DMS79 (cell line): ENCODE data around the gene C1orf198.

Source experiments
- DNase-seq: peaks from one replicate; lab custom pipeline; 2025; lab: John Stamatoyannopoulos, UW

The C1orf198 gene

DNA sequence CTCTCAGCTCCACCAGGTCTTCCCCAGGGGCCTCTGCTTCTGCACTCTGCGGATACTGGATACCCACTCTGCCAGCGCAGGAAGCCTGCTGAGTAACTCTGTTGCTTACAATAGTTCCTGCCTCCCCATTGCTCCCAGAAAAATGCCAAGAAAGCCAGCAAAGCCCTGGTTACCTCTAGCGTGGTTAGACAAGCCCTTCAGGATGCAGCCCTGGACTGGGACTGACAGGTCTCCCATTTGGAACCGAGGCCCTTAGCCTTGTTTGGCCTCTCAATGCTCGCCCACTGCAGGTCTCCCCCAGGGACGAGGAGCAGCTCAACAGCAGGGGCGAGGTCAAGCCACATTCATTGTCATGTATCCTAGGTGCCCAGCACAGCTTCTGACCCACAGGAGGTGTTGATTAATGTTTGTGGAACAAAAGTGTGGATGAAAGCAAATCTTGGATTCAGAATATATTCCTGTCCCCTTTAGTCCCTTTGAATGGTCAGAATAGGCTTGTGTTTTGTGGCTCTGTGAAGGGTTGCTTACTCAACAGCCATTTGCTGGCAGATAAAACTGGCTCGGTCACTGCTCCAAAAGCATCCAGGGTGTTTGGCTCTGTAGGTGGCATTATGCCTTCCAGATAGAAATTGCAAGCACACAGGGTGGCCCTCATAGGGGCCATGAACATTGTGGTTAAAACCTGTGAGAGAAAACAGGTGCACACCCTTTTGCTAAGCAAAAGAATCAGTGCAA, 58.9 kb downstream of the C1orf198 start:
- no peak for DNase-seq

DNA sequence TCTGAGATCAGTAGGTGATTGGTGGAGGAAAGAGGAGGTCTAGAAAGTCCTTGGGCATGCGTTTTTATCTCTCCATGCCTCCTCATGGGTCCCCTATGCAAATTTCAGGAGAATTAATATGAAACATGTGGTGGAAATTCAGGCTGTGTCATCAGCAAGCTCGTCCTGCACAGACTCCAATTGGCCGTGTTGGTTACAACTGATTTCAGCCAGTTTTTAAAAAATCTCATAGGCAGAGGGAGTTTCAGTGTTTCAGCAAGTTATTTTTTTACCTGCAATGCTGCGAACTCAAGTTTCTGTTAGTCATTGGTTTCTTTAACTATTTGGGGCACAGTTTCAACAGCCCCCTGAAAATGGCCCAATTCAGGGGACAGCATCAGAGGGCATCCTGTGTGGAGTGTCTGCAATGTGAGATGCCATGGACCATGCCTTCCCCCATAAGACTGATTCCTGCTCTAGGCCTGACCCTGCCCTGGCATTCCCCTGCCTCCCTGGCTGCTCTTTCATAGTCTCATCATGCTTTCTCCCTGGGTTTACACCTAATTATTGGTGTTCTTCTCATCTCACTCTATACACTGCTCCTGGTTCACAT, 59.9 kb downstream of the C1orf198 start:
- no peak for DNase-seq

DNA sequence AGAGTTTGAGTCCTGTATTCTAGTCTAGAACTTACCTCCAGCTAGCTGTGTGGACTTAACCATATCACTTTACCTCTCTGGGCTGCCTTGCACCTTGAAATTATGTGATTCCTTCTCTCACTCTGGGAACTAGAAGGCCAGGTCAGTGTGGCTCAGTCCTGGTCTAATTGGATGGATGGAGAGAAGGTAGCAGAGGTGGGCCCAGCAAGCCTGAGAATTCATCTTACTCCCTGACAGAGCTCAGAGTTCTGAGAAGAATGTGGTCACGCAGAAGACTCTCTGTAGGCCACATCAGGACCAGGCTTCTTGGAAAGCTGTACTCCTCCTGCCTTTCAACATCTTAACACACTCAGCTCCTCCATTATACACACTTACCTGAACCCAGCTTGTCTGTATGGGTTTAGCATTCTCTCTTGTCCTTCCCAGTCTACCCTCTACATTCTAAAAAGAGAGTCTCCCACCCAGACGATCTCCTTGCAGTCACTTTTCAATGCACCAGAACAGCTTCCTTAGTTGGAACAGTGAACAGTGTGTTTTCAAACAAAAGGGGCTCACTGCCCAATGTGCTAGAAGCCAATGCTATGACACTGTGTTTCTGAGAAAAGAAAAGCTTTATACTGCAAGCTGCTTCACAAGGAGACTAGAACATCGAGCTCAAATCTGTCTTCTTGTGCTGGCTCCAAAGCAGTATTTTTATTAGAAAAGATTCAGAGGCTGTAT, 60.6 kb downstream of the C1orf198 start:
- no peak for DNase-seq

DNA sequence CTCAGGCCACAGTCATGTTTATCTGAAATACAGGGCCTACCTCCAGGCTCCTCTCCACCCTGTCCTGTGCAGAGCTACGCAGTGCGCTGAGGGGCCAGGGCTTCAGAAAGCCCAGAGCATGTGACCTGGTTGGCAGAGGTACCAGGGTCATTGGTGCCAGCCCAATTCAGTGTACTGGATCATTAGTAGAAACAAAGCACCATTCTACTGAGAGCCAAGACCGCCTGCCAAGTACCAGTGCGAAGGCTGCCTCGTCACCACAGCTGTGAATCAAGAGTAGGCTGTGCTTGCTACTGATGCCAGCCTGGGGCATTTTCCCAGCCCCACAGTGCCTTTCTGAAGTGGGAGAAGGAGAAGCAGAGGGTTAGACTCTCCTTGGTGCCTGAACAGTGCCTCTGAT, 61.3 kb downstream of the C1orf198 start:
- no peak for DNase-seq

DNA sequence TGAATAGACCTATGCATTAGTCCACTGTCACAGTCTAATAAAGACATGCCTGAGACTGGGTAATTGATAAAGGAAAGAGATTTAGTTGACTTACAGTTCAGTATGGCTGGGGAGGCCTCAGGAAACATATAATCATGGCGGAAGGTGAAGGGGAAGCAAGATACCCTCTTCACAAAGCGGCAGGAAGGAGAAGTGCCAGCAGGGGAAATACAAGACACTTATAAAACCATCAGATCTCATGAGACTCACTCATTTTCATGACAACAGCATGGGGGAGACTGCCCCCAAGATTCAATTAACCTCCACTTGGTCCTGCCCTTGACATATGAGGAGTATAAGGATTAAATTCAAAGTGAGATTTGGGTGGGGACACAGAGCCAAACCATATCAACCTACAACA, 61.8 kb downstream of the C1orf198 start:
- DNase-seq = no peak

DNA sequence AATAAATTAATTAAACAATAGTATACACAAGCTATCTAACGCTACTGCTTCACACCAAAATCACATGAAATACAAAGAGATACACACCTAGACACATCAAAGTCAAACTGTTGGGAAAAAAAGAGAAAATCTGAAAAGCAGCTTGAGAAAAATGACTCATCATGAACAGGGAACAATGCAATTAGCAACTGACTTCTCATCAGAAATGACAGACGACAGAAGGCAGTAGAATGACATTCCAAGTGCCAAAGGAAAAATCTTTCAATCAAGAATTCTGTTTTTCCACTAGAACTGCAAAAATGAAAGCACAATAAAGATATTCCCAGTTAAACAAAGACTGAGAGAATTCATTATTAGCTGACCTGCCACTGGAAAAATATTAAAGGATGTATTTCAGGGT, 63.9 kb downstream of the C1orf198 start:
- no peak for DNase-seq

DNA sequence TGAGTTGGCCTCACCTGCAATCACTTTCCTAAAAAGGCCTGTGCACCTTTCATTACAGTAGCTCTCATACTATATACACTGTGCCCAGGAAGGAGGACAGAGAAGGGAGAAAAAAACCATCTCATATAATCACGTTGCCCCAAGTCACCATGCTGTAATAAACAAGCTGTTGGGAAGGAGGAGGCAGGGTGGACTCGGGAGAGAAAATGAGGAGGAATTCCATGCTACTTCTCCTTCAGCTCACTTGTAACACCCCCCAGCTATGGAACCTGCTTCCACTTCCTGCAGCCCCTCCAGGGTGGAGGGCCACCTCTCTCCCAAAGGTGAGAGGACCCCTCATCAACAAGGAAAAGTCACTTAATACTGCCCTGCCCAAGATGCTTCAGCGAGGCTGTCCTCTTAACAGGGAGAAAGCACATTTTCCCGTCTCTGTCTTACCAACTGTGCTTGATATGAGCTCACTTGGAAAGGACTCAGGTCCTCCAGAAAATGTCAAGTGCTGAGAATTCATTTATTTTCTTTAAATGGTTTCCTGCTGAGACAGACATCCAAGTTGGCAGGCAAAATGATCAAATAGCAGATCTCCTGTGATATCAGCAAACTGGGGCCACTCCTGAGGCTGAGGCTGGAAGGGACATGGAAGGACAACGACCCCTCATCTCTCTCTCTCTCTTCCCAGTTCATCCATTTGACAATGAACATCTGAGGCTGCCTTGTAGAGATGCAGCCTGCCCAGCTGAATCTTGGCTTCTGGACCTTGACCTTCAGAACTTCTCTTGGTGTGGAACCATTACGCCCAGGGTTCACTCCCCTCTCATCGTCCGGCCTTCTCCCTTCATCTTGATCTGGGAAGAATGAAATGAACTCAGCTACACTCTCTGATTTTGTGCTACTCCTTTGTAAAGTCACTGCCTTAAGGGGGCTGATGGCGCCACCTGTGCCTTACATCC, 67.2 kb downstream of the C1orf198 start:
- DNase-seq = peak; percentile 19

DNA sequence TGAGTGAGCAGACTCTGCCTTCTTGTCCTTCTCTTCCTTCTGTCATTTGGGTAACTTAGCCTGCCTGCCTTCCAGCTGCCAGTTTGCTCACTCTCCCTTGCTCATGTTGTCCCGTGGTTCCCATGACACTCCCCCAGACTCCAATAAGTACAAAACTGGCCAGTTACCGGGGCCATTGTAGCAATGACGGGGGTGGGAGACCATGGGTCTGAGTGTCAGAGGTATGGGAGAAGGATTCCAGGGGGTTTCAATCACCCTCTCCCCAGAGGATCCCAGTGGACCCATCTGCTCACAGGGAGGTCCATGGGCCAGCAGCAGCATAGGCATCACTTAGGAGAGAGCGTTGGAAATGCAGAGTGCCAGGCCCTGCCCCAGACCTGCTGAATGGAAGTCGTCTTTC, 69.8 kb downstream of the C1orf198 start:
- DNase-seq = no peak

DNA sequence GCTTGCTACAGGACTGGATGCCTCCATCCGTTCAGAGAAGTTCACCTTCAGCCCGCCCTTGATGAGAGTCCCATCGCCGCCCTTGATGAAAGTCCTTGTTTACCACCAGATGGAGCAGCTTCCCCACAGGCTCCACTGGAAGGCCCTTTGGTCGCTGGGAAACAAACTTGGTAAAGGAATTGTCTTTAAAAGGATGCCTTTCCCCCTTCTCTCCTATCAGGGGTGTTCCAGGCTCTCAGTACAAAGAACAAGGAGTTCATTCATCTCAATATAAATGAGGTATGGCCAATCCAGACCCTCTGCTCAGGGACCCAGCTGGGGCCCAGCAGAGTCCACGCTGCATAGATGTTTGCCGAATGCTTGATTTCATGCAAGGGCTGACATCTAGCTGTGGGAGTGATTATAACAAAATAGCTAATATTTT, 70.4 kb downstream of the C1orf198 start:
- DNase-seq = no peak

DNA sequence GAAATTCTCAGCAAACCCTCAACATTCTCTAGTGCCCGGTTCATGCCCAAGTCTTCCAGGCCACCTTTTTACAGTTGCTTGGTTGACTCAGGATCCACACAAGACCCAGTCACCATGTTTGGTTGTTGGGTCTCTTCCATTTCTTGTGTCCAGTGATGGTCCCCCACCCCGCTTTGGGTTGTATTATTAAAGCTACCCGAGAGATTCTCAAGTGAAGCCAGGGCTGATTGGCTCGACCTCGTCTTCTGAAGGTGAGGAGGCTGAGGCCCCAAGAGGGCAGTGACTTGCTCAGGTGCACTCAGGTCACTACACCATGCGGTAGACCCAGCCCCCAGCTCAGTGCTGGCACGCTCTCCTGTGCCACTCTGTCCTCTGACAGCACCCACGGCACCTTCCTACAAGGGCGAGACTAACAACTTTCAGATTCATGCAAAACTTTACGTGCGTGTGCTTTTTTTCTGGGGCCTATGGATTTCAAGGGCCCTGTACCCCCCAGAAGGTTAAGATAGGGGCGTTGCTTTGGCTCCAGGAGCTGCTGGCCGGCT, 70.9 kb downstream of the C1orf198 start:
- DNase-seq = no peak

DNA sequence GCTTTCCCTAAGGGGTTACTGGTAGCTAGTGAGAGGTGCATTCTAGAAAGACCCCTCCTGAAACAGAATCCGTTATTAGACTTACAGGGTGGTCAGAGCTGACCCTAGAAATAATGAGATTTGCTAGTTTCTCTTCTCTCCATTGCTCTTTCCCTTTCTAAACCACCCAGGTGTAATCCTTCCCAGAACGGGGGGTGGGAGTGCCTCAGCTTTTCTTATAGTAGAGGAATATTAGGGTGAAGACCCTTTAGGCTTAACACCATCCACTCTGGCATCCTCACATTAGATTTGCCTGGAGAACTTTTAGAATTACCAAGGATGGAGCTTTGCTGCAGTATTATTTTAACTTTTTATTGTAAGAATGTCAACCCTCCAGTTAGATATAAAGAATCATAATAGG, 71.7 kb downstream of the C1orf198 start:
- DNase-seq = no peak

DNA sequence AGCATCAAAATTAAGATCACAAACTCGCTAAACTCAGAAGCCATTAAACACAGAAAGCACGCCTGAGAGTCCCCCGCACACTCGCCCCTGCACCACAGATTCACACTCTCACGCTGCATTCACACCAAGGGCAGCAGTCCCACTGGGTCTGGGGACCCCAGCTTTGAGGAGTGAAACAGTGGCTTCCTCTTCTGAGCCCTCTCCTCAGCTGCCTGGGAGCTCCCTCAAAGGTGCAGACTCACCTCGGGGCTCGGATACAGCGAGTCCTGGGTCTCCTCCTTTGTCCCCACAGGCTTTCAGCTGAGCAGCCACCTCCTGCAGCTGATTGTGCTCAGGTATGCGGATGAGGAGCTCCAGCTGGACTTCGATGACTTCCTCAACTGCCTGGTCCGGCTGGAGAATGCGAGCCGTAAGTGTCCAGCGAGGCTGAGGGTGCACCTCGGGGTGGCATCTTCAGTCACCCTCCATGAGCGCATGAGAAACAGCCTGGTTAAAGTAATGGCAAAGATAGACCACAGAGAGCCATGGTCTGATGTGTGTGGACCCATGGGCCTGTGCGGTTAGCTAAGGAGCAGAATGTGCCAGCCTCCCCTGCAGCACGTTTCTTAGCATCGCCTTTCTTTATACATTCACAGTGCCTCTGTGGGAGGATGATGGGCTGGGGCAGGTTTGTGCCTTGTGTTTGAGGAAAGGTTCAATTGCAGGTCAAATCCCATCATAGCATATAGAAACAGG, 73.3 kb downstream of the C1orf198 start:
- no peak for DNase-seq

DNA sequence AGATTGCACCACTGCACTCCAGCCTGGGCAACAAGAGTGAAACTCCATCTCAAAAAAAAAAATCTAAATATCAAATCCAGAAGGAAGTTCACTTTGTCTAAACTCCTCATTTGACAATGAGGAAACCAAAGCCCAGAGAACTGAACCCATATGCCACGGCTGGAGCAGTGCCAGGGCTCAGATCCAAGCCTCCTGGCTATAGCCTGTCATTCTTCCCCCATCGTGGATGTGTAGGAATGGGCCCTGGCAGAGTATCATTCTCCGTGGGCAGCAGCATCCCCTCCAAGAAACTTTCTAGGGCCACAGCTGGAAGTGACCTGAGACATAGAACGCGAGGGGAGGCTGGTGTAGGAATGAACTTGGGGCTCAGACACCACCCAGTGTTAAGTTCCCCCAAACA, 73.9 kb downstream of the C1orf198 start:
- DNase-seq = no peak

DNA sequence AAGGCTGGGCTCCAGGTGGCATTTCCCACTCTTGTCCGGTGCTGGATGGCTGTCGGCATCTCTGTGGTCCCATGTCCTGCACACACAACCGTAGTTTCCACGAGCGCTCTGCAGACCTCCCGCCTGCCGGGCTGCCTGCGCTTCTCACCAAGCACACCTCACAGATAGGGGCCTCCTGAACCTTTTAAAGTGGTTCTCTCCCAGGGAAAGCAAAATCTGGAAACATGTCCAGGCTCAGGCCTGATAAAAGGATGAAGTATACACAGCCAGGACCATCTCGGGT, 74.9 kb downstream of the C1orf198 start:
- DNase-seq = no peak

DNA sequence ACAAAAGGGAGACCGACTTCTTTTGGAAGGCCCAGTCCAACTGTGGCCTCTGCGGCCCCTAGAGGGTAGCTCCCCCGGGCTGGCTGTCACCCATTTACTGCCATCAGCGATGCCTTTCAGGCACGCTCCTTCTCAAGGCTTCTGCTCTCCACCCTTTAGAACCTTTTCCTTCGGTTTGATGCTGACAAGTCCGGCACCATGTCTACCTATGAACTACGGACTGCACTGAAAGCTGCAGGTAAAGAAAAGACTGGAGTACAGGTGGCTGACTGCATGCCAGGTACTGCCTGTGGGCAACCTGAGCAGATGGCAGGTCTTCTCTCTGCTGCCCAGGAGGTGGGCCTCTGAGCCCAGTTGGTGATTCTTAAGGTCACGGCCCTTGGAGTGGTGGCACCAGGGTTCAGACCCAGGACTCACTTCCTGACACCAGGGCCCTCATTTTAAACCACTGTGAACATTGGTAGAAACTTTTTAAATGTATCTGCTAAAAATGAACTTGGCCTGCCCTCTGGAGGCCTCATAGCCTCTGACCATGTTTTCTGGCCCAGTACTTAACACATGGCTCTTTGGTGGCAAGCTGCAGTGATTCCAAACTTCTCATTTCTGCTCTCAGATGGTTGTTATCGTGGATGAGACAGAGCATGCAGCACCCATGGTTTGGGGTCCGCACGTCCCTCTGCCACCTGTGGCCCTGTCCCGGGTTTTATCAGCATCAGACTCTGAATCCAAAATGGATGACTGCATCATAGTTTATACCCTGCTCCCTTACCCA, 75.4 kb downstream of the C1orf198 start:
- DNase-seq = no peak

DNA sequence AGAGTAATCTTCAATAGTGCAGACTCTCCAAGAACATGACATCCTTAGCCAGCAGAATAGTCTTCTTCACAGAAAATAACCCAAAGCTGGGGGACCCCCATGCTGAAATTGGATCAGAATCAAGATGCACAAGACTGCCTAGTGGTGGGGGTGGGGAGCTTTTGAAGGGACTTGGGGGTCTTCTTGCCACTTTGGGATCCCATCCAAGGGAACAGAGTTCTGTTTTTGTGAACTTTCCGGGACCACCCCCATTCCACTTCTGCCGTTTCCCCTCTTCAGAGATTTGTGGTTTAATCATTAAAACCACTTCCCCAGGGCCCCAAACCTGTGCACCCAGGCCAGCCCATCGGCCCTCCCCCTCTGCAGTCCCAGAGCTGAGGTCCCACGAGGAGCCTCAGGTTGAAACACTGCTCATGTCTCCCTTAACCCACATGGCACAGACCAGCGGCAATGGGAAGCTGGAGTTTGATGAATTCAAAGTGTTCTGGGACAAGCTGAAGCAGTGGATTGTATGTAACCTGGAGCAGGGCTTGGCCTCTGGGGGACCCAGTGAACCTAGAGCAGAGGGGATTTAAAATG, 76.2 kb downstream of the C1orf198 start:
- DNase-seq = no peak

DNA sequence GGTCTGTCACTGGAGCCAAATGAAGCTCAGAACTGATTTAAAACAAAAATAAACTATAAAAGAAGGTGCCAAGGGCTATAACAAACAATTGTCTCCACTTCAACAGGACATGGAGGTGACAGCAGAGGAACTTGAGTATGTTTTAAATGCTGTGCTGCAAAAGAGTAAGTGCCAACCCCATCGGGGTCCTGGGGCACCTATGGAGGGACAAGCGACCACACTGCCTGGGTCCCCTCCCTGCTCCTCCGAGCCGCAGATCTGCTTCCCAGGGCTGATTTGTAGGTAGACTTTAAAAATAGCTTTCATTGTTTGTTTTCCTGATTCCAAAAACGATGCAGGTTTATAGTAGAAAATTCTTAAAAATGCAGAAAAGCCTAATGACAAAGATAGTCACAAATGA, 78.3 kb downstream of the C1orf198 start:
- DNase-seq = no peak

DNA sequence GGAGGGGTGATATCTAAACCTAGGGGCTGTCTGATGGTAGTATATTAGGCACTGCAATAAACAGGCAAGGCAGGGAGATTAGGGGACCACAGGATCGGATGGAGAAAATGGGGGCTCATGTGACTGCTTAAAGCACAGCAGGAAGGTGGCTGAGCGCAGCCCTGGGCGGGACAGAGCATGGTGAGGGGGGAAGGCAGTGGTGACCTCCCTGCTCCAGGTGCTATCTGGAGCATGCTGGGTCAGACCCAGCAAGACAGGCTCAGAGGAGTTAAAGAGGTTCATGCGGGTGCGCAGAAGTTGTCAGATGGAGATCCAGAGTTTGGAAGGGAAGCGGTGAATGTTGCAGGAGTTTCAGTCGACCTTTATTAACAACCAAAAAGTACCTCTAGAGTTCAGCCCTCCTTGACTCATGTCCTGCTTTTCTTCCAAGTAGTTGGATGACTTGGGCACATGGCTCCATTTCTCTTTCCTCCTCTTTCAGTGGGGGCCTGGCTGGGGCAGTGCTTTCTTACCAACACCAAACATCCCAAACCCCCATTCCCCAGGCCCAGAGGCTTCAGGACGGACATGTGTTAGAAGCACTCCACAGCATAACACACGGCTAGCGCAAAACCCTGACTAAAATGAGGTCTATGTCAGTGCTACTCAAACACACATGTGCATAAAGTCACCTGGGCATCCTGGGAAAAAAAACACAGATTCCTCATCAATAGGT, 79.6 kb downstream of the C1orf198 start:
- DNase-seq = no peak

DNA sequence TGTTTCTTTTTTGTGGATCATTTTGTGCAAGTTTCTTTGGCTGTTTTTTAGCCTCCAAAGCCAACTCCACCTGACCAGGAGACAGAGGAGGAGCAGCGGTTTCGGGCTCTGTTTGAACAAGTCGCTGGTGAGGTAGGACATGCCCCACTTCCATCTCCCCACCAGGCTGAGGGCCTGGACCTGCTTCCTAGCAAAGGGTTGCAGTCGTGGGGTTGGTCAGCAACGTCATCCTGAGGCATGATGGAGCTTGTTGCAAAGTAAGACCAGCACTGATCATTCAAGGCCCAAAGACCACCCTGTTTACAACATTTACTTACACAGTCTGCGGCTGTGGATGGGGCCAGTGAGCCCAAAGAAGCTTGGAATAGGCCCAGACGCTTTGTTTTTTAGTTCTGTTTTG, 80.8 kb downstream of the C1orf198 start:
- no peak for DNase-seq
